ENCODE data around the gene PIM1.

PIM1 gene

GRCh38 chr6:37222125-37222967, 52.4 kb downstream of the PIM1 start:
- DNase-seq (ENCODE audit: low read depth), result peak; percentile 43

- no peak for DNase-seq (ENCODE audit: low read depth)
Observed at GRCh38 chr6:37222992-37223391, 53.0 kb downstream of the PIM1 start.
